Testis (tissue), 5 donors: ENCODE measurements around the gene GPR68. TPM values are rescaled to one million over a fixed set of nuclear protein-coding genes. Genes with fewer than 3 reads are reported as not detected.

Experiments used
- DNase-seq: peaks from one replicate; pipeline ENCODE4 v3.0.0-alpha.2; 2019
- H3K27ac ChIP-seq, 2 donors: fragments of 200-600 bp; sonication (generic); one replicate each; pipeline ENCODE4 v1.5.1; 2019
- H3K27me3 ChIP-seq: fragments of 200-600 bp; sonication (generic); one replicate; pipeline ENCODE4 v1.5.1; 2019
- H3K36me3 ChIP-seq: fragments of 200-600 bp; sonication (generic); one replicate; pipeline ENCODE4 v1.5.1; 2017; ENCODE audit warnings: low read depth; ENCODE audit errors: missing control alignments
- H3K4me1 ChIP-seq: fragments of 200-600 bp; sonication (generic); one replicate; pipeline ENCODE4 v1.5.1; 2019
- H3K4me3 ChIP-seq, 2 donors: fragments of 200-600 bp; sonication (generic); one replicate each; pipeline ENCODE4 v1.5.1; 2017 to 2019
- H3K9me3 ChIP-seq: fragments of 200-600 bp; sonication (generic); one replicate; pipeline ENCODE4 v1.5.1; 2017
- CTCF ChIP-seq, 3 experiments: fragments of 450-650 bp in 2 of 3; fragments of 200-600 bp in 1 of 3; sonication (generic) in 1 of 3; IDR thresholded peaks; one replicate each; pipeline ENCODE4 v1.5.1; 2016 to 2019; ENCODE audit warnings: antibody characterized with exemption in 3 of 3, mild to moderate bottlenecking in 2 of 3, moderate library complexity in 1 of 3
- POLR2A ChIP-seq: fragments of 450-650 bp; IDR thresholded peaks from one replicate; pipeline ENCODE4 v1.6.1; 2017; ENCODE audit warnings: antibody characterized with exemption, mild to moderate bottlenecking, moderate library complexity
- WGBS, 2 donors: methylation state at CpG; one replicate each; pipeline ENCODE4 v1.1.5; 2018; 5-methylcytosine and 5-hydroxymethylcytosine counted together
- intact Hi-C: fragments of 100-400 bp; cut with DNase I; formaldehyde crosslinking; loops from one replicate; pipeline ENCODE4 v1.15.1; 2023; ENCODE audit warnings: low total_unique reads
- long read RNA-seq, 2 donors: transcript quantifications; one replicate each; lab custom pipeline, GENCODE V29; 2026
- polyA plus RNA-seq: library from polyadenylated mRNA; stranded (reverse); fragments of 350-450 nt; fragmentation: Illumina TruSeq; extraction: RNeasy Lipid Tissue Mini Kit (QIAGEN cat#74804); gene quantifications from one replicate; pipeline ENCODE4 v1.2.3, GENCODE V29; 2014; ENCODE audit warnings: low read depth, low replicate concordance; ENCODE audit not compliant: insufficient read depth
- total RNA-seq, 2 donors: library from RNA; depleted of rRNA; stranded (reverse); fragments of >200 nt; gene quantifications; one replicate each; pipeline ENCODE4 v1.2.3, GENCODE V29; 2016

GPR68 gene
- total RNA-seq (1 to 10 TPM; 1.1 to 2.4 TPM), polyA plus RNA-seq (3.8 TPM)
- long read RNA-seq, donor 1, result 0 reads
- long read RNA-seq, donor 2, result 0 reads

- H3K27ac ChIP-seq, result no peak within 1 kb of the TSS
- whole genome bisulfite sequencing, 2 donors, result 34 to 57% methylated on average over 6 to 12 of the region's 12 CpGs
- TF ChIP-seq CTCF (IDR thresholded peaks at IDR 0.05) (no peak), POLR2A (no peak)
- intact Hi-C loops, result no loop called here
- H3K9me3 ChIP-seq, result no peaks in the 10 kb centered on the region
- H3K36me3 ChIP-seq, result no peaks in the 10 kb centered on the region
- no peak within 1 kb of the TSS for H3K4me3 ChIP-seq
- no peaks in the 10 kb centered on the region for H3K27me3 ChIP-seq
- peak; percentile 78 for DNase-seq
- peaks cover 9% of the 10 kb centered on the region for H3K4me1 ChIP-seq
These were observed at the start of gene GPR68 for GRCh38 chr14:91244501-91244901. GPR68 (minus strand) TSS chr14:91244704; CDS start chr14:91235050, 9,654 bp downstream.

- Histone ChIP-seq H3K27ac (no peak overlapping the region), H3K4me1 (no peaks in the 10 kb centered on the region), H3K36me3 (no peaks in the 10 kb centered on the region), H3K9me3 (no peaks in the 10 kb centered on the region), H3K27me3 (no peaks in the 10 kb centered on the region), H3K4me3 (no peak overlapping the region)
- intact Hi-C loops, result no loop called here
- no peak for DNase-seq
- WGBS, 2 donors, result 67 to 71% methylated on average over 7 of the region's 7 CpGs
- TF ChIP-seq POLR2A (no peak), CTCF (IDR thresholded peaks at IDR 0.05) (no peak)
These were observed 49.6 kb upstream of the GPR68 start for GRCh38 chr14:91294153-91294552.

GRCh38 chr14:91293281-91293680, 48.8 kb upstream of the GPR68 start:
- Histone ChIP-seq H3K4me1 (no peaks in the 10 kb centered on the region), H3K4me3 (no peak overlapping the region), H3K27ac (no peak overlapping the region), H3K27me3 (no peaks in the 10 kb centered on the region), H3K9me3 (no peaks in the 10 kb centered on the region), H3K36me3 (no peaks in the 10 kb centered on the region)
- WGBS, 2 donors, result 34 to 48% methylated on average over 12 of the region's 12 CpGs
- intact Hi-C loops, result no loop called here
- no peak for DNase-seq
- TF ChIP-seq CTCF (IDR thresholded peaks at IDR 0.05) (no peak), POLR2A (no peak)

- Histone ChIP-seq H3K36me3 (no peaks in the 10 kb centered on the region), H3K27me3 (no peaks in the 10 kb centered on the region), H3K9me3 (no peaks in the 10 kb centered on the region), H3K4me1 (no peaks in the 10 kb centered on the region), H3K27ac (no peak overlapping the region), H3K4me3 (no peak overlapping the region)
- TF ChIP-seq CTCF (IDR thresholded peaks at IDR 0.05), result no peak
- no peak for TF ChIP-seq POLR2A
- 90 to 94% methylated on average over 15 of the region's 15 CpGs for WGBS, 2 donors
- intact Hi-C loops, result no loop called here
- DNase-seq, result no peak
These were observed 48.0 kb upstream of the GPR68 start for GRCh38 chr14:91292491-91292890.

GRCh38 chr14:91291786-91292405, 47.4 kb upstream of the GPR68 start:
- Histone ChIP-seq H3K27ac (no peak overlapping the region), H3K36me3 (no peaks in the 10 kb centered on the region), H3K4me3 (no peak overlapping the region), H3K9me3 (no peaks in the 10 kb centered on the region), H3K27me3 (no peaks in the 10 kb centered on the region), H3K4me1 (no peaks in the 10 kb centered on the region)
- DNase-seq, result no peak
- 90 to 92% methylated on average over 18 to 21 of the region's 21 CpGs for WGBS, 2 donors
- no peak for TF ChIP-seq POLR2A
- no peak for TF ChIP-seq CTCF (IDR thresholded peaks at IDR 0.05)
- intact Hi-C loops, result no loop called here
